ENCODE measurements around the gene HBP1.

GRCh38 chr7:107133396-107133795 lies 35.4 kb upstream of the HBP1 start:
- no peak for TF ChIP-seq CTCF (IDR thresholded peaks at IDR 0.05; ENCODE audit: insufficient read depth, low read length, poor library complexity, severe bottlenecking)
- TF ChIP-seq EZH2phosphoT487 (conservative IDR thresholded peaks at IDR 0.05; ENCODE audit: low read length): no peak

Data from SU-DHL-6 (cell line).